HCT116 (cell line): ENCODE data around the gene SHH. TPM values are rescaled to one million over a fixed set of nuclear protein-coding genes. Genes with fewer than 3 reads are reported as not detected.

ENCODE experiments used
- ATAC-seq: fragments of 200-7000 bp; cut with Tn5 transposase; 2 replicates; pipeline ENCODE4 v1.9.1; 2020; ENCODE audit warnings: mild to moderate bottlenecking, moderate library complexity
- BruUV-seq: library from RNA; stranded (reverse); fragments of 400-500 nt; replicated peaks from 2 replicates; lab custom pipeline; 2021; lab: Mats Ljungman, UMichigan
- CTCF ChIA-PET: fragments of 300-600 bp; sonication (Branson Sonifier 250); formaldehyde crosslinking; loops from one replicate; lab custom pipeline; 2021; ENCODE audit warnings: antibody characterized with exemption; lab: Charles Lee
- POLR2A ChIA-PET: fragments of 300-600, 350-600 bp; sonication (Branson Sonifier 250); formaldehyde crosslinking; loops from one replicate; lab custom pipeline; 2021; ENCODE audit warnings: antibody characterized with exemption; lab: Charles Lee
- RAD21 ChIA-PET, 2 experiments: fragments of 300-600 bp; sonication (Branson Sonifier 250); formaldehyde crosslinking; loops; one replicate each; lab custom pipeline; 2023; ENCODE audit warnings: low total read pairs in 2 of 2; ENCODE audit not compliant: uncharacterized antibody in 2 of 2, unreplicated experiment in 2 of 2, low non-redundant PET in 1 of 2; lab: Charles Lee
- DNase-seq: peaks from one replicate; pipeline ENCODE4 v3.0.0-alpha.2; 2010; ENCODE audit warnings: low read depth, low spot score
- H2AFZ ChIP-seq: fragments of 200-600 bp; shearing (Covaris generic), sonication (generic); 2 replicates; pipeline ENCODE4 v1.6.1; 2017; ENCODE audit warnings: low read depth, mixed run types, mixed read lengths, antibody characterized with exemption, low read length; ENCODE audit not compliant: poor library complexity, severe bottlenecking
- H3K27ac ChIP-seq: 2 replicates; pipeline ENCODE4 v1.5.1; 2012; ENCODE audit warnings: low read depth, low read length
- H3K27me3 ChIP-seq: fragments of 200-600 bp; sonication (generic); 2 replicates; pipeline ENCODE4 v1.6.1; 2016; ENCODE audit warnings: mixed run types, low read length, mixed read lengths; ENCODE audit not compliant: insufficient read depth
- H3K36me3 ChIP-seq, 2 experiments: fragments of 200-500 bp in 1 of 2; fragments of 200-600 bp in 1 of 2; sonication (Bioruptor generic) in 1 of 2; sonication (generic) in 1 of 2; 2 replicates each; pipeline versions ENCODE4 v1.5.1 to v1.6.1; 2014 to 2016; ENCODE audit warnings: low read length in 2 of 2, inconsistent platforms in 1 of 2, mixed read lengths in 1 of 2, mixed run types in 1 of 2; ENCODE audit not compliant: insufficient read depth in 2 of 2, control insufficient read depth in 1 of 2
- H3K4me1 ChIP-seq, 2 experiments: fragments of 200-600 bp in 1 of 2; sonication (generic) in 1 of 2; 2 replicates each; pipeline versions ENCODE4 v1.5.1 to v1.6.1; 2012 to 2017; ENCODE audit warnings: low read length in 2 of 2, inconsistent platforms in 1 of 2, mild to moderate bottlenecking in 1 of 2, mixed read lengths in 1 of 2, mixed run types in 1 of 2, moderate library complexity in 1 of 2; ENCODE audit not compliant: insufficient read depth in 2 of 2, control insufficient read depth in 1 of 2
- H3K4me2 ChIP-seq: fragments of 200-600 bp; sonication (generic); 2 replicates; pipeline ENCODE4 v1.6.1; 2017; ENCODE audit warnings: mixed run types, low read length, mixed read lengths
- H3K4me3 ChIP-seq, 2 experiments: fragments of 200-600 bp in 1 of 2; sonication (generic) in 1 of 2; replicated peaks in 1 of 2; 2 replicates each; pipeline ENCODE4 v1.5.1; 2011 to 2016; ENCODE audit warnings: low read length in 2 of 2, control low read depth in 1 of 2, low read depth in 1 of 2, mild to moderate bottlenecking in 1 of 2, mixed read lengths in 1 of 2, mixed run types in 1 of 2
- H3K79me2 ChIP-seq: fragments of 200-600 bp; sonication (generic); 2 replicates; pipeline ENCODE4 v1.6.1; 2017; ENCODE audit warnings: mild to moderate bottlenecking, mixed run types, low read length, moderate library complexity, mixed read lengths; ENCODE audit not compliant: insufficient read depth
- H3K9ac ChIP-seq: fragments of 200-600 bp; sonication (generic); 2 replicates; pipeline ENCODE4 v1.6.1; 2016; ENCODE audit warnings: low read length, mixed read lengths
- H3K9me2 ChIP-seq: fragments of 200-600 bp; sonication (generic), shearing (Covaris generic); 2 replicates; pipeline ENCODE4 v1.6.1; 2017; ENCODE audit warnings: mixed run types, mild to moderate bottlenecking, moderate library complexity; ENCODE audit not compliant: insufficient read depth
- H3K9me3 ChIP-seq, 2 experiments: fragments of 200-500 bp in 1 of 2; fragments of 200-600 bp in 1 of 2; sonication (Bioruptor generic) in 1 of 2; sonication (generic) in 1 of 2; 2 replicates each; pipeline ENCODE4 v1.6.1; 2014 to 2017; ENCODE audit warnings: low read length in 2 of 2, mixed read lengths in 2 of 2, inconsistent platforms in 1 of 2, low read depth in 1 of 2, mild to moderate bottlenecking in 1 of 2, mixed run types in 1 of 2, moderate library complexity in 1 of 2; ENCODE audit not compliant: control insufficient read depth in 1 of 2, insufficient read depth in 1 of 2
- H4K20me1 ChIP-seq: fragments of 200-600 bp; sonication (generic), shearing (Covaris generic); 2 replicates; pipeline ENCODE4 v1.6.1; 2017; ENCODE audit warnings: mixed run types, mild to moderate bottlenecking, moderate library complexity; ENCODE audit not compliant: insufficient read depth
- CBX3 ChIP-seq: IDR thresholded peaks from 2 replicates; pipeline ENCODE4 v1.6.1; 2012; ENCODE audit warnings: low read depth
- CEBPB ChIP-seq: IDR thresholded peaks from 2 replicates; pipeline ENCODE4 v1.6.1; 2012; ENCODE audit warnings: low read depth
- EGR1 ChIP-seq: IDR thresholded peaks from 2 replicates; pipeline ENCODE4 v1.6.1; 2012; ENCODE audit warnings: low read depth
- EZH2phosphoT487 ChIP-seq: fragments of 200-600 bp; IDR thresholded peaks from 2 replicates; pipeline ENCODE4 v1.6.1; 2018; ENCODE audit warnings: antibody characterized with exemption, borderline replicate concordance
- FOSL1 ChIP-seq: IDR thresholded peaks from 2 replicates; pipeline ENCODE4 v1.6.1; 2012; ENCODE audit warnings: low read depth
- RAD21 ChIP-seq: IDR thresholded peaks from 2 replicates; pipeline ENCODE4 v1.6.1; 2012; ENCODE audit warnings: low read depth, mild to moderate bottlenecking
- SIN3A ChIP-seq: IDR thresholded peaks from 2 replicates; pipeline ENCODE4 v1.6.1; 2012; ENCODE audit warnings: low read depth
- SRF ChIP-seq: IDR thresholded peaks from 2 replicates; pipeline ENCODE4 v1.6.1; 2012; ENCODE audit warnings: low read depth
- TCF7L2 ChIP-seq: IDR thresholded peaks from 2 replicates; pipeline ENCODE4 v1.7.0; 2011; ENCODE audit warnings: borderline replicate concordance, inconsistent platforms; ENCODE audit not compliant: insufficient read depth, insufficient read length; ENCODE audit errors: extremely low read depth
- ZFX ChIP-seq: fragments of 450-650 bp; IDR thresholded peaks from 2 replicates; pipeline ENCODE4 v1.6.1; 2017
- ZNF274 ChIP-seq: fragments of 200-500 bp; sonication (Bioruptor generic); IDR thresholded peaks from 2 replicates; pipeline ENCODE4 v1.6.1; 2014; ENCODE audit warnings: mild to moderate bottlenecking, low read depth, low read length, inconsistent platforms
- intact Hi-C: fragments of 100-400 bp; cut with micrococcal nuclease; formaldehyde crosslinking; loops from 2 replicates; pipeline ENCODE4 v1.10.0; 2022
- total RNA-seq: library from RNA; stranded (reverse); gene quantifications from one replicate; pipeline ENCODE4 v1.2.1, GENCODE V29; 2021; ENCODE audit not compliant: unreplicated experiment
- TF ChIP-seq, protein P1 (sequence below): IDR thresholded peaks from 2 replicates; pipeline ENCODE4 v1.6.1; 2012
- TF ChIP-seq, protein P2 (sequence below), 3 experiments: fragments of 200-600 bp in 1 of 3; sonication (generic) in 1 of 3; IDR thresholded peaks in 2 of 3; conservative IDR thresholded peaks in 1 of 3; 2 replicates each; pipeline ENCODE4 v1.5.1; 2012 to 2017; ENCODE audit warnings: low read depth in 2 of 3, low read length in 2 of 3, antibody characterized with exemption in 1 of 3, borderline replicate concordance in 1 of 3, control low read depth in 1 of 3, mild to moderate bottlenecking in 1 of 3, mixed read lengths in 1 of 3, mixed run types in 1 of 3, moderate library complexity in 1 of 3; ENCODE audit not compliant: insufficient read depth in 1 of 3
- TF ChIP-seq, protein P3 (sequence below): IDR thresholded peaks from 2 replicates; pipeline ENCODE4 v1.6.1; 2011; ENCODE audit warnings: mild to moderate bottlenecking, low read length, moderate library complexity; ENCODE audit not compliant: insufficient replicate concordance; ENCODE audit errors: extremely low read depth
- TF ChIP-seq, protein P4 (sequence below): IDR thresholded peaks from 2 replicates; pipeline ENCODE4 v1.6.1; 2012; ENCODE audit warnings: low read depth

SHH gene
- total RNA-seq, 1 experiment from 2014 or later, result 0.32 TPM

DNA sequence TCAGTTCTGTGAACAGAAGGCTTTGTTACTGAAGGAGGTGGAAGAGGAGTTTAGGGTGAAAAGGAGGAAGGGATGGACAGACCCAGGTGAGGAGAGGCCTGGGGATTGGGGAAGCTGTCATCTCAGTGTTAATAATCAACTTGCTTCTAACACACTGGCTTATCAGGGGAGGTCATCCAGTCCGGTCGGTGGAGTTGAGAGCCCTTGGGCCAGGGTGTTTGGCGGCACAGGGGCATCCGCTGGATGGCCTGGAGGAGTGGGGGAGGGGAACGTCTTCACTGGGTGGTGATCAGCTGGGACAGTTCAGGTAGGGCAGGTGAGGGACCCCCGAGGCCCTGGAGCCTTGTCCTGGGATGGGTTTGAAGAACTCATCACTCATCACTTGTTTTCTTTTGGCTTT is 33.9 kb downstream of the SHH start:
- BruUV-seq, result no TSS peak
- Histone ChIP-seq H3K9ac (no peak overlapping the region), H4K20me1 (no peaks in the 10 kb centered on the region; the same call in 1 of the 2 replicates), H3K9me2 (no peaks in the 10 kb centered on the region), H3K27me3 (no peaks in the 10 kb centered on the region), H3K4me1 (no peaks in the 10 kb centered on the region), H3K79me2 (no peaks in the 10 kb centered on the region)
- ChIA-PET RAD21 (no interaction called here), CTCF (no interaction called here)
- intact Hi-C loops, result no loop called here
- TF ChIP-seq, protein P1, sequence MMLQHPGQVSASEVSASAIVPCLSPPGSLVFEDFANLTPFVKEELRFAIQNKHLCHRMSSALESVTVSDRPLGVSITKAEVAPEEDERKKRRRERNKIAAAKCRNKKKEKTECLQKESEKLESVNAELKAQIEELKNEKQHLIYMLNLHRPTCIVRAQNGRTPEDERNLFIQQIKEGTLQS, result no peak
- TF ChIP-seq CBX3, result no peak
- TF ChIP-seq, protein P2, sequence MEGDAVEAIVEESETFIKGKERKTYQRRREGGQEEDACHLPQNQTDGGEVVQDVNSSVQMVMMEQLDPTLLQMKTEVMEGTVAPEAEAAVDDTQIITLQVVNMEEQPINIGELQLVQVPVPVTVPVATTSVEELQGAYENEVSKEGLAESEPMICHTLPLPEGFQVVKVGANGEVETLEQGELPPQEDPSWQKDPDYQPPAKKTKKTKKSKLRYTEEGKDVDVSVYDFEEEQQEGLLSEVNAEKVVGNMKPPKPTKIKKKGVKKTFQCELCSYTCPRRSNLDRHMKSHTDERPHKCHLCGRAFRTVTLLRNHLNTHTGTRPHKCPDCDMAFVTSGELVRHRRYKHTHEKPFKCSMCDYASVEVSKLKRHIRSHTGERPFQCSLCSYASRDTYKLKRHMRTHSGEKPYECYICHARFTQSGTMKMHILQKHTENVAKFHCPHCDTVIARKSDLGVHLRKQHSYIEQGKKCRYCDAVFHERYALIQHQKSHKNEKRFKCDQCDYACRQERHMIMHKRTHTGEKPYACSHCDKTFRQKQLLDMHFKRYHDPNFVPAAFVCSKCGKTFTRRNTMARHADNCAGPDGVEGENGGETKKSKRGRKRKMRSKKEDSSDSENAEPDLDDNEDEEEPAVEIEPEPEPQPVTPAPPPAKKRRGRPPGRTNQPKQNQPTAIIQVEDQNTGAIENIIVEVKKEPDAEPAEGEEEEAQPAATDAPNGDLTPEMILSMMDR (IDR thresholded peaks at IDR 0.05 in 2 of 3, conservative IDR thresholded peaks at IDR 0.05 in 1 of 3; ENCODE audit: borderline replicate concordance in 1 of 3, insufficient read depth in 1 of 3, low read depth in 2 of 3, low read length in 2 of 3), result no peak
- TF ChIP-seq RAD21, result no peak
- no peak for TF ChIP-seq ZNF274
- TF ChIP-seq ZFX, result no peak
- no peak for TF ChIP-seq FOSL1
- TF ChIP-seq, protein P3, sequence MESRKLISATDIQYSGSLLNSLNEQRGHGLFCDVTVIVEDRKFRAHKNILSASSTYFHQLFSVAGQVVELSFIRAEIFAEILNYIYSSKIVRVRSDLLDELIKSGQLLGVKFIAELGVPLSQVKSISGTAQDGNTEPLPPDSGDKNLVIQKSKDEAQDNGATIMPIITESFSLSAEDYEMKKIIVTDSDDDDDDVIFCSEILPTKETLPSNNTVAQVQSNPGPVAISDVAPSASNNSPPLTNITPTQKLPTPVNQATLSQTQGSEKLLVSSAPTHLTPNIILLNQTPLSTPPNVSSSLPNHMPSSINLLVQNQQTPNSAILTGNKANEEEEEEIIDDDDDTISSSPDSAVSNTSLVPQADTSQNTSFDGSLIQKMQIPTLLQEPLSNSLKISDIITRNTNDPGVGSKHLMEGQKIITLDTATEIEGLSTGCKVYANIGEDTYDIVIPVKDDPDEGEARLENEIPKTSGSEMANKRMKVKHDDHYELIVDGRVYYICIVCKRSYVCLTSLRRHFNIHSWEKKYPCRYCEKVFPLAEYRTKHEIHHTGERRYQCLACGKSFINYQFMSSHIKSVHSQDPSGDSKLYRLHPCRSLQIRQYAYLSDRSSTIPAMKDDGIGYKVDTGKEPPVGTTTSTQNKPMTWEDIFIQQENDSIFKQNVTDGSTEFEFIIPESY, result no peak
- no peak for TF ChIP-seq SRF
- no peak for TF ChIP-seq CEBPB
- no peak for TF ChIP-seq EZH2phosphoT487
- no peak for TF ChIP-seq SIN3A
- TF ChIP-seq, protein P4, sequence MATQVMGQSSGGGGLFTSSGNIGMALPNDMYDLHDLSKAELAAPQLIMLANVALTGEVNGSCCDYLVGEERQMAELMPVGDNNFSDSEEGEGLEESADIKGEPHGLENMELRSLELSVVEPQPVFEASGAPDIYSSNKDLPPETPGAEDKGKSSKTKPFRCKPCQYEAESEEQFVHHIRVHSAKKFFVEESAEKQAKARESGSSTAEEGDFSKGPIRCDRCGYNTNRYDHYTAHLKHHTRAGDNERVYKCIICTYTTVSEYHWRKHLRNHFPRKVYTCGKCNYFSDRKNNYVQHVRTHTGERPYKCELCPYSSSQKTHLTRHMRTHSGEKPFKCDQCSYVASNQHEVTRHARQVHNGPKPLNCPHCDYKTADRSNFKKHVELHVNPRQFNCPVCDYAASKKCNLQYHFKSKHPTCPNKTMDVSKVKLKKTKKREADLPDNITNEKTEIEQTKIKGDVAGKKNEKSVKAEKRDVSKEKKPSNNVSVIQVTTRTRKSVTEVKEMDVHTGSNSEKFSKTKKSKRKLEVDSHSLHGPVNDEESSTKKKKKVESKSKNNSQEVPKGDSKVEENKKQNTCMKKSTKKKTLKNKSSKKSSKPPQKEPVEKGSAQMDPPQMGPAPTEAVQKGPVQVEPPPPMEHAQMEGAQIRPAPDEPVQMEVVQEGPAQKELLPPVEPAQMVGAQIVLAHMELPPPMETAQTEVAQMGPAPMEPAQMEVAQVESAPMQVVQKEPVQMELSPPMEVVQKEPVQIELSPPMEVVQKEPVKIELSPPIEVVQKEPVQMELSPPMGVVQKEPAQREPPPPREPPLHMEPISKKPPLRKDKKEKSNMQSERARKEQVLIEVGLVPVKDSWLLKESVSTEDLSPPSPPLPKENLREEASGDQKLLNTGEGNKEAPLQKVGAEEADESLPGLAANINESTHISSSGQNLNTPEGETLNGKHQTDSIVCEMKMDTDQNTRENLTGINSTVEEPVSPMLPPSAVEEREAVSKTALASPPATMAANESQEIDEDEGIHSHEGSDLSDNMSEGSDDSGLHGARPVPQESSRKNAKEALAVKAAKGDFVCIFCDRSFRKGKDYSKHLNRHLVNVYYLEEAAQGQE, result no peak
- TF ChIP-seq EGR1, result no peak
- TF ChIP-seq TCF7L2, result no peak
- TF ChIP-seq, all 23 proteins: peak for 0
- no peak for ATAC-seq
- Histone ChIP-seq H3K36me3 (peaks cover 3 to 18% of the 10 kb centered on the region in 2 experiments; a peak in 2 of 4 replicates), H3K9me3 (no peaks in the 10 kb centered on the region), H3K4me3 (no peak overlapping the region), H2AFZ (no peak overlapping the region), H3K4me2 (no peak overlapping the region), H3K27ac (no peak overlapping the region)
- DNase-seq, result no peak
- POLR2A ChIA-PET, result no interaction called here
